ENCODE data around the gene DAD1.

DNA sequence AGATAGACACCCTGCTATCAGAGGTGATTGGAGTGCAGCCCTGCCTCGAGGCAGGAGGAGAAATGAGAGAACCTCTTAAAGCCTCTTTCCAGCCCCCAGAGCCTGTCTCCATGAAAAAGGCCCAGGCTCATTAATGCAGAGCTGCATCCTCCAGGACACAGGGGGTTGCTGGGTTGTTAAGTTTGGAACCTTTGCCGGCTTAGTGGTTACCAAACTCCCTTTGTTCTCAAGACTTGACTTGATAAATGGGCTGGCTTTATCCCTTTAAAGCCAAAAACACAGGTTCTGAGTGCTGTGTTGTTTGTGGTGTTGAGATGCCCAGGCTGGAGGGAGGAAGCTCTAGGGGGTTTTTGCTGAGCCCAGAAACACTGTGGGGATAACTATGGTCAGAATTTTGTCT is 71.0 kb downstream of the DAD1 start:
- no peak for TF ChIP-seq CTCF (IDR thresholded peaks at IDR 0.05)
- no peak for TF ChIP-seq POLR2A (IDR thresholded peaks at IDR 0.05)
